Vagina (tissue), 2 donors: ENCODE measurements around the gene ARL9. TPM values are rescaled to one million over a fixed set of nuclear protein-coding genes. Genes with fewer than 3 reads are reported as not detected.
"Not testable (repeated sequence)": the region's sequence is repeated elsewhere in the genome, so short reads cannot be mapped to it uniquely, and the experiment has no call there.

Experiments
- DNase-seq, 2 donors: peaks; one replicate each; pipeline ENCODE4 v3.0.0-alpha.2; 2017; ENCODE audit errors: extremely low spot score in 2 of 2
- H3K27ac ChIP-seq: fragments of 200-600 bp; sonication (generic); one replicate; pipeline ENCODE4 v1.5.1; 2019
- H3K27me3 ChIP-seq: fragments of 200-600 bp; sonication (generic); one replicate; pipeline ENCODE4 v1.5.1; 2019
- H3K36me3 ChIP-seq, 2 donors: fragments of 200-600 bp; sonication (generic); one replicate each; pipeline ENCODE4 v1.5.1; 2017 to 2019
- H3K4me1 ChIP-seq: fragments of 200-600 bp; sonication (generic); one replicate; pipeline ENCODE4 v1.5.1; 2019
- H3K4me3 ChIP-seq, 2 donors: fragments of 200-600 bp; sonication (generic); 1 replicate in 1 of 2; 2 replicates in 1 of 2; pipeline ENCODE4 v1.5.1; 2016 to 2019
- H3K9me3 ChIP-seq: fragments of 200-600 bp; sonication (generic); one replicate; pipeline ENCODE4 v1.5.1; 2019
- POLR2A ChIP-seq, 2 donors: fragments of 450-650 bp; IDR thresholded peaks; one replicate each; pipeline ENCODE4 v1.6.1; 2017; ENCODE audit warnings: antibody characterized with exemption in 2 of 2, mild to moderate bottlenecking in 2 of 2, moderate library complexity in 2 of 2
- POLR2AphosphoS5 ChIP-seq, 2 donors: sonication (generic); formaldehyde crosslinking; IDR thresholded peaks; one replicate each; pipeline ENCODE4 v1.9.0; 2017; ENCODE audit warnings: antibody characterized with exemption in 2 of 2, mild to moderate bottlenecking in 2 of 2, low read depth in 1 of 2; ENCODE audit not compliant: insufficient read depth in 1 of 2
- intact Hi-C: fragments of 100-400 bp; cut with DNase I; formaldehyde crosslinking; loops from one replicate; pipeline ENCODE4 v1.15.1; 2023
- total RNA-seq: library from RNA; depleted of rRNA; stranded (reverse); fragments of >200 nt; gene quantifications from one replicate; pipeline ENCODE4 v1.2.3, GENCODE V29; 2016
- TF ChIP-seq, protein P1 (sequence below), 3 experiments: fragments of 450-650 bp in 2 of 3; fragments of 200-600 bp in 1 of 3; sonication (generic) in 1 of 3; IDR thresholded peaks; one replicate each; pipeline ENCODE4 v1.5.1; 2017 to 2019; ENCODE audit warnings: antibody characterized with exemption in 3 of 3, mild to moderate bottlenecking in 2 of 3, moderate library complexity in 2 of 3

ARL9 gene
- total RNA-seq, 1 donor from 2014 or later = not detected

DNA sequence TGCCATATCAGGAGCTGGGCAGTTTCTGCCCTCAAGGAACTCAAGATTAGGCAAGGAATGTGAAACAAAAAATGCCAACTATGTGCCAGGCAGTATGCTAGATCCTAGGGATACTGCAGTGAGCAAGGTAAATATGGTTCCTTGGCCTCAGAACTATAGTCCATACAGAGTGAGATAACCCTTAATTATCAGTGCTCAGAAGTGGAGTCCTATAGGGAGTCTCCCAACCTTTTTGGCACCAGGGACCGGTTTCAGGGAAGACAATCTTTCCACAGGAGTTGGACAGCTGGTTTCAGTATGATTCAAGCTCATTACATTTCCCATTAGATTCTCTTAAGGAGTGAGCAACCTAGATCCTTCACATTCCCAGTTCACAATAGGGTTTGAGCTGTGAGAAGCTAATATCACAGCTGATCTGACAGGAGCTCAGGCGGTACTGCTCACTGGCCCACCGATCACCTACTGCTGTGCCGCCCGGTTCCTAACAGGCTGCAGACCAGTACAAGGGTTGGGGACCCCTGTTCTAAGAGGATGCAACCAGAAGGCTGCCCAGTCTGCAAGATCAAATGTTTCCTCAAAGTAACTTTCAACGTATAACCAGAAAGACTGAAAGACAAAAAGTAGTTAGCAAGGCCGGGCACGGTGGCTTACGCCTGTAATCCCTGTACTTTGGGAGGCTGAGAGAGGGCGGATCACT lies 39.8 kb upstream of the ARL9 start:
- no peak for DNase-seq
- Histone ChIP-seq H3K27me3 (no peaks in the 10 kb centered on the region), H3K36me3 (no peaks in the 10 kb centered on the region), H3K4me1 (peaks cover 37% of the 10 kb centered on the region), H3K27ac (no peak overlapping the region), H3K9me3 (no peaks in the 10 kb centered on the region), H3K4me3 (peak overlapping the region; percentile 6 to 99)
- no peak for TF ChIP-seq POLR2AphosphoS5 (IDR thresholded peaks at IDR 0.05; ENCODE audit: insufficient read depth in 1 of 2, low read depth in 1 of 2)
- no peak for TF ChIP-seq POLR2A (IDR thresholded peaks at IDR 0.05)
- TF ChIP-seq, protein P1, sequence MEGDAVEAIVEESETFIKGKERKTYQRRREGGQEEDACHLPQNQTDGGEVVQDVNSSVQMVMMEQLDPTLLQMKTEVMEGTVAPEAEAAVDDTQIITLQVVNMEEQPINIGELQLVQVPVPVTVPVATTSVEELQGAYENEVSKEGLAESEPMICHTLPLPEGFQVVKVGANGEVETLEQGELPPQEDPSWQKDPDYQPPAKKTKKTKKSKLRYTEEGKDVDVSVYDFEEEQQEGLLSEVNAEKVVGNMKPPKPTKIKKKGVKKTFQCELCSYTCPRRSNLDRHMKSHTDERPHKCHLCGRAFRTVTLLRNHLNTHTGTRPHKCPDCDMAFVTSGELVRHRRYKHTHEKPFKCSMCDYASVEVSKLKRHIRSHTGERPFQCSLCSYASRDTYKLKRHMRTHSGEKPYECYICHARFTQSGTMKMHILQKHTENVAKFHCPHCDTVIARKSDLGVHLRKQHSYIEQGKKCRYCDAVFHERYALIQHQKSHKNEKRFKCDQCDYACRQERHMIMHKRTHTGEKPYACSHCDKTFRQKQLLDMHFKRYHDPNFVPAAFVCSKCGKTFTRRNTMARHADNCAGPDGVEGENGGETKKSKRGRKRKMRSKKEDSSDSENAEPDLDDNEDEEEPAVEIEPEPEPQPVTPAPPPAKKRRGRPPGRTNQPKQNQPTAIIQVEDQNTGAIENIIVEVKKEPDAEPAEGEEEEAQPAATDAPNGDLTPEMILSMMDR (IDR thresholded peaks at IDR 0.05) = no peak
- intact Hi-C loops = no loop called here

DNA sequence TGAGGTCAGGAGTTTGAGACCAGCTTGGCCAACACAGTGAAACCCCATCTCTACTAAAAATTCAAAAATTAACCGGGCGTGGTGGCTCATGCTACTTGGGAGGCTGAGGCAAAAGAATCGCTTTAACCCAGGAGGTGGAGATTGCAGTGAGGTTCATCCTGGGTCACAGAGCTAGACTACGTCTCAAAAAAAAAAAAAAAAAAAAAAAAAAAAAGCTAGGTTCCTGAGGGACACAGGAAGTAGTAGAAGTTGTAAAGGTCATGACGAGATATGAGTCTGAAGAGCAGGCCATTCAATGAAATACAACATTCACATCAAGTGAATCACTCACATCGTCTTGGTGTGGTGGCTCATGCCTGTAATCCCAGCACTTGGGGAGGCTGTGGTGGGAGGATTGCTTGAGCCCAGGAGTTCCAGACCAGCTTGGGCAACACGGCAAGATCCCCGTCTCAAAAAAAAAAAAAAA lies 39.3 kb upstream of the ARL9 start:
- DNase-seq, H3K9me3 ChIP-seq, H3K27me3 ChIP-seq, H3K36me3 ChIP-seq, intact Hi-C loops, H3K27ac ChIP-seq: not testable (repeated sequence)
- peaks cover 37% of the 10 kb centered on the region for H3K4me1 ChIP-seq
- peak overlapping the region; percentile 99 to 100 for H3K4me3 ChIP-seq

DNA sequence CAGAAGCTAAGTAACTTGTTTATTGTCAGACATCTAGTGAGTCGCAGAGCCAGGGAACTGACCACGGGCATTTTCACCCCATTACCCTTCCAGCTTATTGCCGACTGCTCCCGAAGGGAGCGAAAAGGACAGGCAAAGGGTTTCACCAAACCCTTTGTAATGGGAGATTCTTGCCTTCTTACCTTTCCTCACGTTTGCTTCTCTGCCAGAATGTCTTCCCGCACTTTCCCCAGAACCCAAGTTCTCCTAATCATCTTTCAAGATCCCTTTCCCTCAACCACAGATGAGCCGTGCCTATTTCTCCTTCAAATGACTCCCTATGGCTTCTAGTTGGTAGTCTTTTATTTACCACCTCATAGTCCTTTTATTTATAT lies 38.7 kb upstream of the ARL9 start:
- H3K4me1 ChIP-seq = peaks cover 37% of the 10 kb centered on the region
- TF ChIP-seq POLR2A (IDR thresholded peaks at IDR 0.05) (no peak), POLR2AphosphoS5 (IDR thresholded peaks at IDR 0.05; ENCODE audit: insufficient read depth in 1 of 2, low read depth in 1 of 2) (no peak)
- TF ChIP-seq, protein P1 (IDR thresholded peaks at IDR 0.05) = no peak
- intact Hi-C loops = no loop called here

DNA sequence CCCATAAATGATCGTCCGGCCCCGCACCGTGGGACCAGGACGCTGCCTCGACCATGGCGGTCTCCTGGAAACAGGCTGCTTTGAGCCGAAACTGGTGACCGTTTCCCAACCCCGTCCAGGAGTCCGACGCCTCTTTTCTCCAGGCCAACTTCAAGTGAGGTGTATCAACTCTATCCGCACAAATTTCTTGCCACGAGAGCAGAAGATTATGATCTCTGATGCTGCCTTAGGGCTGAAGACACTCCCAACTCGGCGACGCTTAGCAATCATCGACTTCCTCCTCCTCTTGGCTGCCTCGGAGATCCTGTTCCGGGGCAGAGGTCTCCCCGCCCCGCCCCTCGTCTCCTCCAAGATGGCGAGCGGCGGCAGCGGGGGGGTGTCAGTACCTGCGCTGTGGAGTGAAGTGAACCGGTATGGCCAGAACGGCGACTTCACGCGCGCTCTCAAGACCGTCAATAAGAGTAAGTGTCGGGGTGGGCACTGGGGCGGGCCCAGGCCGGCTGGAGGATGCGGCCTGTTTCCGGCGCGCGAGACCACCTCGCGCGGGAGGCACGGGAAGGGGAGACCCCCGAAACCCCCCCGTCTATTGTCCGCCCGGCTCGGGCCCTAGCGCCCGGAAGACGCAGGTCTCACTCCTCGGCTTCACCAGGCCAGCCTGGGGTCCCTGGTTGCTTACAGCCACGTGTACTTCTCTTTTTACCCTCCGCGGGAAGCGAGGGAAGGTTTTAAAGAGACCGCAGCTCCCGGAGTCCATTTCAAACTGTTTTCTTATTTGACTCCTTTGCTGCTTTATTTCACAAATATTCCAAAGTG lies 38.1 kb upstream of the ARL9 start, which contains the start of gene SRP72:
SRP72 (plus strand) TSS at position 334 of the 813 bp plus-strand sequence; CDS start at position 353, 19 bp downstream.
- no peaks in the 10 kb centered on the region for H3K9me3 ChIP-seq
- peak within 1 kb of the TSS; percentile 99 to 100 for H3K4me3 ChIP-seq
- TF ChIP-seq POLR2A (IDR thresholded peaks at IDR 0.05) (peak in 1 of 2 donors; percentile 58), POLR2AphosphoS5 (IDR thresholded peaks at IDR 0.05; ENCODE audit: insufficient read depth in 1 of 2, low read depth in 1 of 2) (peak; percentile 79 to 90)
- TF ChIP-seq, protein P1 (IDR thresholded peaks at IDR 0.05) = no peak
- H3K27me3 ChIP-seq = no peaks in the 10 kb centered on the region
- intact Hi-C loops = no loop called here
- H3K36me3 ChIP-seq = peaks cover 0 to 10% of the 10 kb centered on the region in 2 donors
- H3K27ac ChIP-seq = peak within 1 kb of the TSS; percentile 88
- peaks cover 37% of the 10 kb centered on the region for H3K4me1 ChIP-seq
- peak; percentile 91 to 97 for DNase-seq

More for the DNA sequence above, 38.7 kb upstream of the ARL9 start:
- Histone ChIP-seq H3K27me3 (no peaks in the 10 kb centered on the region), H3K36me3 (peaks cover 0 to 4% of the 10 kb centered on the region in 2 donors), H3K27ac (peak overlapping the region; percentile 88), H3K4me3 (peak overlapping the region; percentile 99 to 100), H3K9me3 (no peaks in the 10 kb centered on the region)
- DNase-seq = no peak

DNA sequence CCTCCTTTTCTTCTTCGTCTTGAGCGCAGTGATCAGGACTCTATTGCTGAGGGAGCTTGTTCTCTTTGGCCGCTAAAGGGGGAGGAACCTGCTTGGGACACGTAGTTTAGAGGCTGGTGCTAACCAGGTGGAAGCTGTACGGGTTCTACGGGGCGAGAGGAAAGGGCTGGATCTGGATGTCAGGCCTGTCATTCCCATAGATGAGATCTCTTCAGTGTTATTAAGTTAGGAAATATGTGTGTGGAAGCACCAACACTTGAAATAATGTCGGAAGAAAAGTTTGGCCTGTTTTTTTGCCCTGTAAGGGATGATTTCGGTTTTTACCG lies 37.5 kb upstream of the ARL9 start:
- intact Hi-C loops = no loop called here
- H3K4me3 ChIP-seq = peak overlapping the region; percentile 99 to 100
- TF ChIP-seq, protein P1 (IDR thresholded peaks at IDR 0.05) = no peak
- TF ChIP-seq POLR2A (IDR thresholded peaks at IDR 0.05) (no peak), POLR2AphosphoS5 (IDR thresholded peaks at IDR 0.05; ENCODE audit: insufficient read depth in 1 of 2, low read depth in 1 of 2) (no peak)
- no peaks in the 10 kb centered on the region for H3K27me3 ChIP-seq
- H3K36me3 ChIP-seq = peaks cover 0 to 16% of the 10 kb centered on the region in 2 donors
- DNase-seq = no peak
- no peaks in the 10 kb centered on the region for H3K9me3 ChIP-seq
- peak overlapping the region; percentile 88 for H3K27ac ChIP-seq
- peaks cover 37% of the 10 kb centered on the region for H3K4me1 ChIP-seq
